Heart left ventricle (tissue), 16 donors: Measurements from ENCODE around the gene BORCS8. TPM values are rescaled to one million over a fixed set of nuclear protein-coding genes. Genes with fewer than 3 reads are reported as not detected.

Experiments used
- ATAC-seq, 4 donors: fragments of 200-7000 bp; cut with Tn5 transposase; one replicate each; pipeline ENCODE4 v1.9.1; 2020 to 2022; ENCODE audit warnings: moderate library complexity in 4 of 4, mild to moderate bottlenecking in 3 of 4, moderate number of reproducible peaks in 1 of 4
- DNase-seq, 5 donors: peaks; one replicate each; pipeline ENCODE4 v3.0.0-alpha.2; 2020
- H3K27ac ChIP-seq, 12 donors: fragments of 200-600 bp; sonication (generic) in 4 of 12; one replicate each; pipeline versions ENCODE4 v1.5.0 to v1.8.0; 2016 to 2022; ENCODE audit warnings: mild to moderate bottlenecking in 2 of 12
- H3K27me3 ChIP-seq, 9 donors: fragments of 200-600 bp; sonication (generic) in 2 of 9; one replicate each; pipeline versions ENCODE4 v1.5.1 to v1.8.0; 2016 to 2022; ENCODE audit warnings: mild to moderate bottlenecking in 3 of 9
- H3K36me3 ChIP-seq, 9 donors: fragments of 200-600 bp; sonication (generic) in 2 of 9; one replicate each; pipeline versions ENCODE4 v1.5.0 to v1.8.0; 2018 to 2022; ENCODE audit warnings: mild to moderate bottlenecking in 2 of 9
- H3K4me1 ChIP-seq, 12 donors: fragments of 200-600 bp; sonication (generic) in 4 of 12; one replicate each; pipeline versions ENCODE4 v1.5.0 to v1.8.0; 2016 to 2022; ENCODE audit warnings: mild to moderate bottlenecking in 3 of 12
- H3K4me3 ChIP-seq, 12 donors: fragments of 200-600 bp; sonication (generic) in 4 of 12; one replicate each; pipeline versions ENCODE4 v1.5.0 to v1.8.0; 2017 to 2022; ENCODE audit warnings: mild to moderate bottlenecking in 9 of 12, moderate library complexity in 4 of 12
- H3K9me3 ChIP-seq, 12 donors: fragments of 200-600 bp; sonication (generic) in 4 of 12; one replicate each; pipeline versions ENCODE4 v1.5.0 to v1.8.0; 2016 to 2022; ENCODE audit warnings: mild to moderate bottlenecking in 1 of 12
- CTCF ChIP-seq, 12 donors: fragments of 200-600 bp; sonication (generic) in 4 of 12; IDR thresholded peaks; one replicate each; pipeline versions ENCODE4 v1.5.0 to v1.8.0; 2018 to 2022; ENCODE audit warnings: antibody characterized with exemption in 12 of 12, mild to moderate bottlenecking in 5 of 12
- POLR2A ChIP-seq, 2 donors: fragments of 450-650 bp; IDR thresholded peaks; one replicate each; pipeline ENCODE4 v1.6.1; 2017; ENCODE audit warnings: antibody characterized with exemption in 2 of 2, mild to moderate bottlenecking in 2 of 2, moderate library complexity in 2 of 2
- WGBS, 4 donors: extraction: QIAGEN DNeasy Blood & Tissue Kit in 2 of 4; methylation state at CpG; one replicate each; pipeline versions ENCODE4 v1.1.5 to v1.1.7; 2013 to 2018; 5-methylcytosine and 5-hydroxymethylcytosine counted together
- intact Hi-C, 10 donors: fragments of 100-400 bp; cut with DNase I; formaldehyde crosslinking; loops; one replicate each; pipeline versions ENCODE4 v1.11.1 to v1.14.2; 2022
- polyA plus RNA-seq, 2 donors: library from polyadenylated mRNA; stranded (reverse); fragments of 200-250 nt; gene quantifications; one replicate each; pipeline ENCODE4 v1.2.3, GENCODE V29; 2013
- total RNA-seq, 9 donors: library from RNA; depleted of rRNA in 2 of 9; stranded (reverse); fragments of >200 nt in 2 of 9; fragmentation: NEBNext Ultra II Directional in 3 of 9; extraction: Animal tissue kit (Norgen Biotek cat#: 25700) in 3 of 9; gene quantifications; one replicate each; pipeline versions ENCODE4 v1.1.0 to v1.2.4, GENCODE V29; 2016 to 2023
- donor health status: ischemic (EF 13 %, LVEDD 7.1; RV severe dilation, severe dysfunction).
- donor health status: healthy with polysubstance abuse.
- donor health status: DM: no; HTN: yes; CAD: no.
- donor health status: DM: no; HTN: no; CAD: no.
- donor health status: ischemic (EF 25% LVEDD 6.9; RV normal size, moderate dysfunction).
- donor health status: ischemic (EF 25% LVEDD 5.7; RV mildly dilated, moderate dysfunction).
- donor health status: healthy.
- donor health status: DM: yes; HTN: yes; CAD: no.
- donor health status: ischemic (EF 35%, LVEDD 5.7; RV mildly dilated, moderate dysfunction).
- donor health status: nonischemic (EF 11% LVEDD 7.7; RV severe dilation, severe dysfunction).
- donor health status: DM: yes; HTN: yes; CAD: no.
- donor health status: PGD.
- donor health status: ischemic (EF 29% LVEDD 5.4; RV normal size, mild dysfunction).
- donor health status: nonischemic (EF 23%, LVEDD 6.1; RV moderate dilation, normal function).

Gene BORCS8
- total and polyA plus RNA-seq, 11 donors, result 14.4 to 28.9 (median 22.7) TPM

GRCh38 chr19:19170053-19170872 is 21.7 kb downstream of the BORCS8 start, which contains the start of gene MEF2B:
MEF2B (minus strand) TSS chr19:19170263; CDS start chr19:19150735, 19,528 bp downstream.
- DNase-seq (peak; percentile 79 to 89 (median 83)), ATAC-seq (peak; percentile 62 to 95 (median 91))
- no peaks in the 10 kb centered on the region for H3K9me3 ChIP-seq
- no peak for TF ChIP-seq CTCF (IDR thresholded peaks at IDR 0.05)
- no peak for TF ChIP-seq POLR2A (IDR thresholded peaks at IDR 0.05)
- H3K4me1 ChIP-seq, result peaks cover 0 to 13% (median 6%) of the 10 kb centered on the region in 12 donors
- intact Hi-C loops, result no loop called here
- H3K4me3 ChIP-seq, result peak within 1 kb of the TSS in 10 of 12 donors; percentile 3 to 48 (median 39)
- H3K36me3 ChIP-seq, result no peaks in the 10 kb centered on the region
- 10 to 17% (median 11%) methylated on average over 32 to 56 of the region's 56 CpGs for WGBS, 4 donors
- H3K27ac ChIP-seq, result no peak within 1 kb of the TSS
- no peaks in the 10 kb centered on the region for H3K27me3 ChIP-seq

GRCh38 chr19:19169236-19170052 is 22.5 kb downstream of the BORCS8 start:
- Histone ChIP-seq H3K27me3 (no peaks in the 10 kb centered on the region), H3K36me3 (no peaks in the 10 kb centered on the region), H3K4me1 (peaks cover 0 to 13% (median 6%) of the 10 kb centered on the region in 12 donors), H3K27ac (no peak overlapping the region), H3K9me3 (no peaks in the 10 kb centered on the region), H3K4me3 (peak overlapping the region in 9 of 12 donors; percentile 13 to 48 (median 39))
- 69 to 83% (median 79%) methylated on average over 7 to 9 of the region's 9 CpGs for WGBS, 4 donors
- intact Hi-C loops, result no loop called here
- no peak for TF ChIP-seq POLR2A (IDR thresholded peaks at IDR 0.05)
- TF ChIP-seq CTCF (IDR thresholded peaks at IDR 0.05), result no peak
- ATAC-seq, result peak in 1 of 4 donors; percentile 2
- DNase-seq, result no peak

- Histone ChIP-seq H3K4me3 (no peak overlapping the region), H3K36me3 (no peaks in the 10 kb centered on the region), H3K27ac (no peak overlapping the region), H3K27me3 (no peaks in the 10 kb centered on the region), H3K4me1 (peaks cover 0 to 13% (median 6%) of the 10 kb centered on the region in 12 donors), H3K9me3 (no peaks in the 10 kb centered on the region)
- intact Hi-C loops, result no loop called here
- TF ChIP-seq CTCF (IDR thresholded peaks at IDR 0.05) (no peak), POLR2A (IDR thresholded peaks at IDR 0.05) (no peak)
- DNase-seq, result no peak
- WGBS, 4 donors, result 85 to 94% (median 92%) methylated on average over 3 of the region's 3 CpGs
- ATAC-seq, result no peak
These were observed 24.3 kb downstream of the BORCS8 start for GRCh38 chr19:19167612-19168011.

GRCh38 chr19:19165396-19165795 is 26.6 kb downstream of the BORCS8 start:
- DNase-seq (no peak), ATAC-seq (no peak)
- H3K36me3 ChIP-seq, result no peaks in the 10 kb centered on the region
- peaks cover 0 to 8% (median 3%) of the 10 kb centered on the region in 12 donors for H3K4me1 ChIP-seq
- H3K9me3 ChIP-seq, result no peaks in the 10 kb centered on the region
- intact Hi-C loops, result no loop called here
- no peaks in the 10 kb centered on the region for H3K27me3 ChIP-seq
- 80 to 100% (median 97%) methylated on average over 1 of the region's 1 CpG for WGBS, 4 donors
- TF ChIP-seq CTCF (IDR thresholded peaks at IDR 0.05) (no peak), POLR2A (IDR thresholded peaks at IDR 0.05) (no peak)
- H3K4me3 ChIP-seq, result no peak overlapping the region
- H3K27ac ChIP-seq, result no peak overlapping the region
